GM23338 (cell line): Measurements from ENCODE around the gene TRIM39. TPM values are rescaled to one million over a fixed set of nuclear protein-coding genes. Genes with fewer than 3 reads are reported as not detected.
A peak's percentile ranks its signal among the peaks of the same experiment; 100 is the strongest.

Experiments used
- ATAC-seq: fragments of 200-7000 bp; cut with Tn5 transposase; 3 replicates; pipeline ENCODE4 v1.9.1; 2020
- DNase-seq: peaks from one replicate; pipeline ENCODE4 v3.0.0-alpha.2; 2015; ENCODE audit warnings: low spot score
- H2AFZ ChIP-seq: fragments of 200-600 bp; sonication (generic); 2 replicates; pipeline ENCODE4 v1.8.0; 2016; ENCODE audit warnings: antibody characterized with exemption, mild to moderate bottlenecking, moderate library complexity
- H3F3A ChIP-seq: fragments of 200-600 bp; sonication (generic); replicated peaks from 2 replicates; pipeline ENCODE4 v1.8.0; 2017; ENCODE audit warnings: antibody characterized with exemption, mixed run types, low read depth
- H3K27ac ChIP-seq: fragments of 200-600 bp; sonication (generic); 2 replicates; pipeline ENCODE4 v1.6.1; 2016; ENCODE audit warnings: low read depth
- H3K27me3 ChIP-seq: fragments of 200-600 bp; sonication (generic); 2 replicates; pipeline ENCODE4 v1.8.0; 2016; ENCODE audit warnings: mild to moderate bottlenecking, mixed run types, moderate library complexity; ENCODE audit not compliant: insufficient read depth
- H3K36me3 ChIP-seq: fragments of 200-600 bp; sonication (generic); 2 replicates; pipeline ENCODE4 v1.8.0; 2016; ENCODE audit warnings: mild to moderate bottlenecking; ENCODE audit not compliant: insufficient read depth
- H3K4me1 ChIP-seq: fragments of 200-600 bp; sonication (generic); 2 replicates; pipeline ENCODE4 v1.8.0; 2016; ENCODE audit warnings: mild to moderate bottlenecking, moderate library complexity; ENCODE audit not compliant: insufficient read depth
- H3K4me2 ChIP-seq: fragments of 200-600 bp; sonication (generic); 2 replicates; pipeline ENCODE4 v1.7.1; 2017; ENCODE audit warnings: mixed run types
- H3K4me3 ChIP-seq: fragments of 200-600 bp; sonication (generic); 2 replicates; pipeline ENCODE4 v1.6.1; 2016; ENCODE audit warnings: mixed run types
- H3K79me2 ChIP-seq: fragments of 200-600 bp; sonication (generic); replicated peaks from 2 replicates; pipeline ENCODE4 v1.8.0; 2017; ENCODE audit warnings: mild to moderate bottlenecking; ENCODE audit not compliant: insufficient read depth
- H3K9me2 ChIP-seq: fragments of 200-600 bp; sonication (generic); 2 replicates; pipeline ENCODE4 v1.8.0; 2017; ENCODE audit not compliant: insufficient read depth
- H4K20me1 ChIP-seq: fragments of 200-600 bp; sonication (generic); replicated peaks from 2 replicates; pipeline ENCODE4 v1.8.0; 2017; ENCODE audit warnings: mild to moderate bottlenecking; ENCODE audit not compliant: insufficient read depth
- H3K27ac Mint-ChIP-seq: 2 replicates; pipeline ENCODE4 v1.8.0; 2020; ENCODE audit warnings: inconsistent platforms, mild to moderate bottlenecking, moderate library complexity, mixed read lengths
- H3K27me3 Mint-ChIP-seq: 3 replicates; pipeline ENCODE4 v1.8.0; 2022; ENCODE audit warnings: low read depth, mild to moderate bottlenecking, moderate library complexity, mixed read lengths, inconsistent platforms; ENCODE audit not compliant: insufficient read depth, poor library complexity
- H3K36me3 Mint-ChIP-seq: 3 replicates; pipeline ENCODE4 v1.8.0; 2021; ENCODE audit warnings: low read depth, mild to moderate bottlenecking, inconsistent platforms, moderate library complexity, mixed read lengths
- H3K4me1 Mint-ChIP-seq: 3 replicates; pipeline ENCODE4 v1.8.0; 2020; ENCODE audit warnings: mild to moderate bottlenecking, inconsistent platforms, mixed read lengths
- H3K4me3 Mint-ChIP-seq: 3 replicates; pipeline ENCODE4 v1.8.0; 2021; ENCODE audit warnings: moderate library complexity, mild to moderate bottlenecking, inconsistent platforms, mixed read lengths
- H3K9me3 Mint-ChIP-seq: 3 replicates; pipeline ENCODE4 v1.8.0; 2020; ENCODE audit warnings: moderate library complexity, mild to moderate bottlenecking, inconsistent platforms, mixed read lengths
- EZH2 ChIP-seq: fragments of 200-600 bp; sonication (generic); IDR thresholded peaks from one replicate; pipeline ENCODE4 v1.8.0; 2017; ENCODE audit warnings: antibody characterized with exemption, mild to moderate bottlenecking, low read depth; ENCODE audit not compliant: unreplicated experiment
- EZH2phosphoT487 ChIP-seq: fragments of 200-600 bp; sonication (generic); IDR thresholded peaks from one replicate; pipeline ENCODE4 v1.8.1; 2018; ENCODE audit warnings: antibody characterized with exemption; ENCODE audit not compliant: unreplicated experiment
- JUNB ChIP-seq: IDR thresholded peaks from one replicate; pipeline ENCODE4 v1.6.1; 2016; ENCODE audit warnings: antibody characterized with exemption; ENCODE audit not compliant: unreplicated experiment
- POLR2AphosphoS5 ChIP-seq: IDR thresholded peaks from 2 replicates; pipeline ENCODE4 v1.6.1; 2016; ENCODE audit warnings: antibody characterized with exemption, low read depth
- STAT1 ChIP-seq: IDR thresholded peaks from one replicate; pipeline ENCODE4 v1.6.1; 2016; ENCODE audit warnings: antibody characterized with exemption; ENCODE audit not compliant: unreplicated experiment
- ZNF331 ChIP-seq: fragments of 250-450 bp; sonication (Bioruptor Pico); IDR thresholded peaks from 2 replicates; pipeline ENCODE4 v1.5.0; 2020; ENCODE audit warnings: low read depth, mild to moderate bottlenecking, moderate library complexity
- ZNF462 ChIP-seq: fragments of 250-450 bp; sonication (Bioruptor Pico); IDR thresholded peaks from 2 replicates; pipeline ENCODE4 v1.5.0; 2020; ENCODE audit warnings: mild to moderate bottlenecking, moderate library complexity
- polyA plus RNA-seq: library from polyadenylated mRNA; unstranded; fragments of >200 nt; fragmentation: Nextera tagmentation; extraction: Ambion mirVana; gene quantifications from 2 replicates; pipeline ENCODE4 v1.2.1, GENCODE V29; 2016
- total RNA-seq: library from RNA; depleted of rRNA; stranded (reverse); fragments of >200 nt; shearing (Covaris generic); gene quantifications from 2 replicates; pipeline ENCODE4 v1.2.3, GENCODE V29; 2014

Gene TRIM39
- total and polyA plus RNA-seq, 2 experiments from 2014 or later, result 5.4 to 19.2 TPM

DNA sequence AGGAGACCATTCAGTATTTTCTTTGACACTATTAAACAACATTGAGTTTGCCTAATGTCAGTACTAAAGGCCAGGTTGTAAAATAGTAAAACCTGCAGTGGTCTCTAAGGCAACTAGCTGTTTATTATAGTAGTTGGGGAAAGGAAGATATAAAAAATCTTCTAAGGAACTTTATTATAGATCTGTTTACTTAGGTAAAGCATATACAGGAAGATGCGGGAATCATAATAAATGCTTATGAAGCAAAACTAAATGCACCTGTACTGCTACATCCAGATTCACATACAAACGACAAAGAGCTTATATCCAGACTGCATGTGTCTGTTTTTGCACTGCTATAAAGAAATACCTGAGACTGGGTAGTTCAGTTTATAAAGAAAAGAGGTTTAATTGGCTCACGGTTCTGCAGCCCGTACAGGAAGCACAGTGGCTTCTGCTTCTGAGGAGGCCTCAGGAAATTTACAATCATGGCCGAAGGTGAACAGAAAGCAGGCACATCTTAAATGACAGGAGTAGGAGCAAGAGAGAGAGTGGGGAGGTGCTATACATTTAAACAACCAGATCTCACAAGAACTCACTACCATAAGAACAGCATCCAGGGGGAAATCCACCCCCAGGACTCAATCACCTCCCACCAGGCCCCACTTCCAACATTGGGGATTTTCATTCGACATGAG lies 8.7 kb upstream of the TRIM39 start (continued):
- TF ChIP-seq STAT1 (no peak), POLR2AphosphoS5 (no peak), ZNF331 (CRISPR knock-in tag) (no peak), JUNB (no peak), EZH2 (no peak)

- Histone ChIP-seq H3F3A (no peaks in the 10 kb centered on the region), H3K4me1 (peaks cover 69% of the 10 kb centered on the region), H3K27me3 (no peaks in the 10 kb centered on the region), H4K20me1 (peaks cover 41% of the 10 kb centered on the region), H3K27ac (no peak overlapping the region), H3K4me3 (no peak overlapping the region), H3K36me3 (no peaks in the 10 kb centered on the region; the same call in 1 of the 2 replicates), H3K9me2 (no peaks in the 10 kb centered on the region), H3K79me2 (peaks cover 100% of the 10 kb centered on the region), H2AFZ (no peak overlapping the region), H3K4me2 (peak overlapping the region; percentile 77)
- Mint-ChIP-seq H3K27me3 (peaks cover 9% of the 10 kb centered on the region), H3K4me1 (peaks cover 71% of the 10 kb centered on the region), H3K4me3 (peak overlapping the region; percentile 49), H3K27ac (peak overlapping the region; percentile 57), H3K9me3 (no peaks in the 10 kb centered on the region), H3K36me3 (peaks cover 31% of the 10 kb centered on the region; the same call in 2 of the 3 replicates)
- ATAC-seq, result peak; percentile 86
- TF ChIP-seq ZNF462 (no peak), EZH2phosphoT487 (no peak), EZH2 (no peak), ZNF331 (CRISPR knock-in tag) (no peak), STAT1 (no peak)
- DNase-seq, result peak; percentile 72
Measured at GRCh38 chr6:30319146-30319835, 7.4 kb upstream of the TRIM39 start.
